Kidney epithelial cell (primary cell): ENCODE measurements around the gene CYP2U1. TPM values are rescaled to one million over a fixed set of nuclear protein-coding genes. Genes with fewer than 3 reads are reported as not detected.

Experiments used
- DNase-seq: peaks from one replicate; pipeline ENCODE4 v3.0.0-alpha.2; 2010; ENCODE audit warnings: low read depth
- H3K27me3 ChIP-seq: 2 replicates; pipeline ENCODE4 v1.6.0; 2011; ENCODE audit warnings: low read length; ENCODE audit not compliant: control insufficient read depth, insufficient read depth
- H3K36me3 ChIP-seq: 2 replicates; pipeline ENCODE4 v1.5.1; 2011; ENCODE audit warnings: low read length; ENCODE audit not compliant: control insufficient read depth, insufficient read depth
- H3K4me3 ChIP-seq: 2 replicates; pipeline ENCODE4 v1.5.1; 2011; ENCODE audit warnings: low read depth, mild to moderate bottlenecking, control low read depth, low read length
- total RNA-seq: library from RNA; depleted of rRNA; stranded (reverse); fragments of >200 nt; gene quantifications from 2 replicates; pipeline ENCODE4 v1.2.3, GENCODE V29; 2015
- TF ChIP-seq, protein P1 (sequence below): IDR thresholded peaks from 2 replicates; pipeline ENCODE4 v1.5.1; 2011; ENCODE audit warnings: mild to moderate bottlenecking, moderate library complexity, low read length, control low read depth, inconsistent platforms; ENCODE audit not compliant: insufficient read depth, poor library complexity, severe bottlenecking

Gene CYP2U1
- total RNA-seq, 1 donor from 2014 or later, result 11.8 TPM

DNA sequence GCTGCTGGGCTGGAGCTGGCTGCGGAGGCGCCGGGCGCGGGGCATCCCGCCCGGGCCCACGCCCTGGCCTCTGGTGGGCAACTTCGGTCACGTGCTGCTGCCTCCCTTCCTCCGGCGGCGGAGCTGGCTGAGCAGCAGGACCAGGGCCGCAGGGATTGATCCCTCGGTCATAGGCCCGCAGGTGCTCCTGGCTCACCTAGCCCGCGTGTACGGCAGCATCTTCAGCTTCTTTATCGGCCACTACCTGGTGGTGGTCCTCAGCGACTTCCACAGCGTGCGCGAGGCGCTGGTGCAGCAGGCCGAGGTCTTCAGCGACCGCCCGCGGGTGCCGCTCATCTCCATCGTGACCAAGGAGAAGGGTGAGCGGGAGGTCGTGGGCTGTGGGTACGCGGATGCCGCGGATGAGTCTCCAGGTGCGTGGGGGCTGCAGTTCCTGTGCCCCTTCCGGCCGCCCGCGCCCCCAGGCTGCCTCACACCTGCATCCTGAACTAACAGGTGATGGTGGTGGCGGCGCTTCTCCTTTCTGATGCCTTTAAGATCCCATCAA, 499 bp downstream of the CYP2U1 start:
- Histone ChIP-seq H3K27me3 (peaks cover 2% of the 10 kb centered on the region), H3K4me3 (peak overlapping the region; percentile 60), H3K36me3 (no peaks in the 10 kb centered on the region)
- DNase-seq, result no peak
- TF ChIP-seq, protein P1, sequence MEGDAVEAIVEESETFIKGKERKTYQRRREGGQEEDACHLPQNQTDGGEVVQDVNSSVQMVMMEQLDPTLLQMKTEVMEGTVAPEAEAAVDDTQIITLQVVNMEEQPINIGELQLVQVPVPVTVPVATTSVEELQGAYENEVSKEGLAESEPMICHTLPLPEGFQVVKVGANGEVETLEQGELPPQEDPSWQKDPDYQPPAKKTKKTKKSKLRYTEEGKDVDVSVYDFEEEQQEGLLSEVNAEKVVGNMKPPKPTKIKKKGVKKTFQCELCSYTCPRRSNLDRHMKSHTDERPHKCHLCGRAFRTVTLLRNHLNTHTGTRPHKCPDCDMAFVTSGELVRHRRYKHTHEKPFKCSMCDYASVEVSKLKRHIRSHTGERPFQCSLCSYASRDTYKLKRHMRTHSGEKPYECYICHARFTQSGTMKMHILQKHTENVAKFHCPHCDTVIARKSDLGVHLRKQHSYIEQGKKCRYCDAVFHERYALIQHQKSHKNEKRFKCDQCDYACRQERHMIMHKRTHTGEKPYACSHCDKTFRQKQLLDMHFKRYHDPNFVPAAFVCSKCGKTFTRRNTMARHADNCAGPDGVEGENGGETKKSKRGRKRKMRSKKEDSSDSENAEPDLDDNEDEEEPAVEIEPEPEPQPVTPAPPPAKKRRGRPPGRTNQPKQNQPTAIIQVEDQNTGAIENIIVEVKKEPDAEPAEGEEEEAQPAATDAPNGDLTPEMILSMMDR, result no peak

DNA sequence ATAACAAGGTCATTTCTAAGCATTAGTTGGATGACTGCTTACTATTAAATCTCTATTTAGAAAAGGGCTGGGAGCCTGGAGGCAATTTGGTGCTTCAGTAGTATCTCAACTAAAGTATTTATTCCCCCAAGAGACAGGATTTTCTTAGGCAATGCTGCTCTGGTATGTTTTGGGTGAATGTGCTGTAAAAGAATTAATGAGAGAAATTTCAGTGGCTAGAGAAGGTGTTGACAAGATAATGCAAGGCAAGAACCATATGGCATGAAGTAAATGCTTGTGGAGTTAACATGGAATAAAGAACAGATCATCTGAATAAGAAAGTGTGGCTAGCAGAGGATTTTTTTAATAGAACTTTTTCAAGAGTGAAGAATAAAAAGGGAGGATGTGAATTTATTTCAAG, 3.9 kb downstream of the CYP2U1 start:
- Histone ChIP-seq H3K27me3 (peaks cover 2% of the 10 kb centered on the region), H3K36me3 (no peaks in the 10 kb centered on the region), H3K4me3 (no peak overlapping the region)
- DNase-seq, result no peak
- TF ChIP-seq, protein P1, result no peak

DNA sequence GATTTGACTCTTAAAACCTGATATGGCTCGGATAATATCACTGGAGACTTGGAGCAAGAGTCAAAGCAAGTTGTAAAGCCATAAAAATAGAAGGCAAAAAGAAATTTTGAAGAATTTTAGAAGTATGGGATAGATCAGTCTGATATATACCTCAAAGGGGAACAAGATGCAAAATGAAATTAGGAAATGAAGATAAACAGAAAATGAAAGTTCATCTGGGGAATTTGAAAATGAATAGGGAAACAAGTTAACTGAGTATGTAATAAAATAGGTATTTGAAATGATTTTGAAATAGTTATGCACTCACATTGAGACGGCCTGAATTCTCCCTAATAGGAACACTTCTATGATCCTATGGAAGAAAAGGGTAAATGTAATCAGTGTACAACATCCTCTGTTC, 5.7 kb downstream of the CYP2U1 start:
- DNase-seq, result no peak
- Histone ChIP-seq H3K36me3 (no peaks in the 10 kb centered on the region), H3K4me3 (no peak overlapping the region), H3K27me3 (peaks cover under 1% of the 10 kb centered on the region)
- TF ChIP-seq, protein P1, result no peak

DNA sequence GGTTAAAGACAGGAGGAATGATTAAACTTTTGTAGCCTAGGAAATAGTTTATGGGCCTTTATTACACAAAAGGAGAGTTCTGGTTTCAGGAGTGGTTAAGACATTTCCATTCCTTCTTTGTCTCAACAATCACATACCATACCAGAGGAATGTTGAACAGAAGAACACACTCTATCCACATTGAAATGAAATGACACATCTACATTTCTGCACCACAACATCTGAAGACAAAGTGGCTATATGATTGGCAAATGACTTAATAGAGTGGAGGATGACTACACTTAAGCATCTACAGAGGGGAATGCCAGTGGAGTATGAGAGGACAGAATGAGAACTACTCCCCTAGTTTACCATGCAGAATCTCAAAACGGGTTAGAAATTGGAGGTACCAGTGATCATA, 8.0 kb downstream of the CYP2U1 start:
- no peak for DNase-seq
- TF ChIP-seq, protein P1, result no peak
- no peaks in the 10 kb centered on the region for H3K27me3 ChIP-seq
- no peak overlapping the region for H3K4me3 ChIP-seq
- H3K36me3 ChIP-seq, result no peaks in the 10 kb centered on the region

DNA sequence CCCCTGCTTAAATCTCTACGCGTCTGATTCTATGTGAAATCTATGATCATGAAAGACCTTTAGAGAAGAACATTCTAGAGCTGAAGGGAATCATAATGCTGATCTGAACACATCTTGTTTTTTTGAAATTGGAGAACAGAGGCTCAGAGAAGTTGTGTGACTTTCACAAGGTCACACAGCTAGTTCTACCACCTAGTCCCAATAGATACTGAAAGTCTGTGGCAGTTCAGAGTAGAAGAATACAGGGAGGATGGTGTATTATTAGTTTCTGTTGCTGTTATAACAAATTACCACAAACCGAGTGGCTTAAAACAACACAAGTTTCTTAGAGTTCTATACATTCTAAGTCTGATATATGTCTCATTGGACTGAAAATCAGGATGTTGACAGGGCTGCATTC, 14.5 kb downstream of the CYP2U1 start:
- Histone ChIP-seq H3K36me3 (no peaks in the 10 kb centered on the region), H3K27me3 (no peaks in the 10 kb centered on the region), H3K4me3 (no peak overlapping the region)
- DNase-seq, result no peak
- TF ChIP-seq, protein P1, result no peak
